GM12874 (cell line): Measurements from ENCODE around the gene MANBA.
A peak's percentile ranks its signal among the peaks of the same experiment; 100 is the strongest.

ENCODE experiments used
- CTCF ChIP-seq: IDR thresholded peaks from 2 replicates; pipeline ENCODE4 v1.5.1; 2011; ENCODE audit warnings: low read depth, mild to moderate bottlenecking, control low read depth, low read length, moderate library complexity; ENCODE audit not compliant: insufficient read depth

Gene MANBA

DNA sequence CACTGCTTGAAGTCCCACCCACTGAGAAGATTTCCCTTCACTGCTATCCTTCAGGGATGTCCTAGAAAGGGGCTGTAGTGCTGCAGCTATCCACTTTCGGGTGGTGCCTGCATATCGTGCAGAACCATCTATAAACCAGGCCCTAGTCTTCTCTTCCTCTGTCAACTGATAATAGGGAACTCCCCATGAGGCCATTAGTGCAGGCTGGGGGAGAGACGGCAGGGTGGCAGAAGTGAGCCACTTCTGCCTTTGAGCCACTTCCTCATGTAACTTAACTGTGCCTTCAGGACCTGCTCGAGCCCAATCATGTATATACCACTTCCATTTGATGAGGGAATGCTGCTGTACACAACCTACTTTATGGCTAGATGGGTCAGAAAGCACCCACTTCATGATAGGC lies 17.4 kb downstream of the MANBA start:
- TF ChIP-seq CTCF: 0 out of 2 replicates have a peak, but pooled peaks have one; percentile 9

DNA sequence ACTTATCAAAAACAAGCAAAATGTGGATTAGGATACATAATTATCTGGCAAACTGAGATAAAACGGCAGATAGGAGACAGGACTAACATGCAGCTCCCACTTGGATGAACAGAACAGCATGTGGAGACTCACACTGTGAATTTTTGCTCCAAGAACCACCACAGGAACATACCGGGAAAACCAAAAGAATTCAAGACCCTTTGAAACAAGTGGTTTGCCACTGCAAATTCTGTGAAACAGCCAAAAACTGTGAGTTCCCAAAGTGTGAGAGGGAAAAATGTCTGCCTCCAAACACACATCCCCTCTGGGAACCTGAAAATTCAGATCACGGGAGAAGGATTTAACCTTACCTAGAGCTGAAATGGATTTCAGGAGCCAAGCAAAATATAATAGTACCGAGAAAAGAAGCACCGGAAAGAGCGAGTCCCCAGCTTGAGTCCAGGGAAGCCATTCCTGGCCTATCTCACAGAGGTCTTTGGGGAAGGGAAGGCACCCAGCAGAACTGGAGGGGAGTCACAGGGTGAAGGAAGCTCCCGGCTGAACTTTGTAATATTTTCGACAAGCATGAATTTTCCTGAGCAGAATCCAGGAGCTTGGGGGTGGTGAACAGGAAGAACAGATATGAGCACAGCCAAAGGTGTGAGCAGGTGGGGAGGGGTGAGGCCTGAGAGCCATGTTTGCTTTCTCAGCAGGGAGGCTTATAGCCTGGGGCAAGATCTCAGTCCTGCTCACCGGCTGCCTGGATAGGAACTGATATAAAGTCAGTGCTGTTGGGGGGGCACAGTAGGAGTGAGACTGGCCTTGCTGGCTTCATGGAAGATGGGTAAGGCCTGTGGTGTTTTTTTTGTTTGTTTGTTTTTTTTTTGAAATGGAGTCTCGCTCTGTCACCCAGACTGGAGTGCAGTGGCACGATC lies 23.9 kb downstream of the MANBA start:
- TF ChIP-seq CTCF: no peak

- TF ChIP-seq CTCF: no peak
Observed at GRCh38 chr4:102735582-102735981, 25.2 kb downstream of the MANBA start.

DNA sequence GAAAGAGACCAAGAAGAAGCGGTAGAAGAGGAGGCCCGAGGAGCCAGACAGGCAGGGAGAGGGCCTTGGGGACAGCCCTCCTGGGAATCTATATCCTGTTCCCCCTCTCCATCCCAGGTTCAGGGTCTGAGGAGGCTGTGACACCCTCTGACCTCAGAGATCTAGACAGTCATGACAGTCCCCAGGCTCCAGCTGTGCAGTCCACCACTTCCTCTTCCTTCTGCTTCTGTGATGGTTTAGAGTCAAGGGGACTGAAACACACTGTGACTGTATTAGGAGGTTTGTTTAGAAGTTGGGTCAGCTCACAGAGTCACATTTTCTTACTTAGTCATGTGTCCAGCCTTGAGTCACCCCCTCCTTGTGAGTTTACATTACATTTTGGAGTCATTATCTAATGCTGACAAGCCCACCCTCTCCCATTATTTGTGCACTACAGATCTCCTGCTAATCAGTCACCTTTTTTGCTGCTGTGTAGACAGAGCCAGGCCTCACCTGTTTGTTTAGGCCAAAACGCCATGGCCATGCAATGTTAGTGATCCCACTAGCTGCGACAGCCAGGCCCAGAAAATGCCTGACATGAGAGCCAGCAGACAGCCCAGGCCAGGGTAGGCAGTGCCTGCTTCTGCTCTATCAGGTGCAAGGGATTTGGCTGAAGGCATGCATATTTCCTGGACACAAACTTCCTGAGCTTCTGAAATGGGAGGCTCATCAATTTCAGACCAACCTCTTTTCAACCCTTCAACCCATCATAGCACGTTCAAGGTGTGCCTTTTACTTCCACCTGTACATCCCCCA lies 26.0 kb downstream of the MANBA start:
- TF ChIP-seq CTCF: no peak

DNA sequence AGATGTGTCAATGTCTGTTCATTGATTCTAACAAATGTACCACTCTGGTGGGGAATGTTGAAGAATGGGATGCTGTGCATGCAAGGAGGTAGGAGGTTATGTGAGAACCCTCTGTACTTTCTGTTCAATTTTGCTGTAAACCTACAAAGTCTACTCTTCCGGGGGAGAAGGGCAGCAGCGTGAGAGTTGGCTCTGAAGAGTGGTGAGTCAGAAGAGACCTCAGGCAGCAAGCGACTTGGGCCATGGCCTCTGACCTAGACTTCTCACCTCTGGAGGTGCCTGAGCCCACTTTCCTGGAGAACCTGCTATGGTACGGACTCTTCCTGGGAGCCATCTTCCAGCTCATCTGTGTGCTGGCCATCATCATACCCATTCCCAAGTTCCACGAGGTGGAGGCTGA lies 26.7 kb downstream of the MANBA start:
- no peak for TF ChIP-seq CTCF

DNA sequence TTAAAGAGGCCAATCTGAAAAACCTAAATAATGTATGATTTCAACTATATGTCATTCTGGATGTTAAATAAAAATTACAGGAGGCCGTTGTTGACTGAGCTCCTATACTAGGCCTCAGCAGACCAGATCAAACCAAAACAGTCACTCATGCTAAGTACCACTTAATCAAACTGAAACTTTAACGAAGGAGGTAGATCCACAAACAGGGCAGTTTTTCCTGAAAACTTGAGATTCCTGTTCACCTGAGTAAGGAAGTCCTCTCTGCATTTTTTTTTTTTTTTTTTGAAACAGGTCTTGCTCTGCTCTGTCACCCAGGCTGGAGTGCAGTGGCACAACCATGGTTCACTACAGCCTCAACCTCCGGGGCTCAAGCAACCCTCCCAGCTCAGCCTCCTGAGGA lies 27.7 kb downstream of the MANBA start:
- no peak for TF ChIP-seq CTCF

DNA sequence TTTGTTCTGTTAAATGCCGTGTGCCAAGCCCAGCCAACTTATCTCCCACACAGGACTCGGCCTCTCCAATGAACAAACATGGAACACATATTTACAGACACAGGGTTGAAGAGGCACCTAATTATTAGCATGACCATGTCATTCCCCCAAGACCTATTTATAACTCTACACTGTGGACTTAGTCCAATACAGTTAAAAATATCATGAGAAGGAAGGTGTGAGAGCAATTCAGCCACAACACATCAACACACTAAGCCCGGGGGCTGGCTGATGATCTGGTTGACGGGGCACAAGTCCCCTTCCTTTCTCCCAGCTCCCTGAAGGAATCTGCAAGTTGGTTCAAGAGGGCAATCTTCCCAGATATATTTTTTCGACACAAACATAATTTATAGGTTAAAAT lies 28.1 kb downstream of the MANBA start:
- TF ChIP-seq CTCF: no peak
